8988T (cell line): ENCODE data around the gene PISD.

Source experiments
- DNase-seq: peaks from one replicate; pipeline ENCODE4 v3.0.0; 2011

Gene PISD

GRCh38 chr22:31623592-31624304 is 38.3 kb downstream of the PISD start:
- no peak for DNase-seq

GRCh38 chr22:31622980-31623379 is 39.0 kb downstream of the PISD start:
- no peak for DNase-seq

- DNase-seq = no peak
Observed at GRCh38 chr22:31621507-31622124, 40.4 kb downstream of the PISD start.

GRCh38 chr22:31620756-31621480 is 41.1 kb downstream of the PISD start:
- no peak for DNase-seq

- no peak for DNase-seq
Observed at GRCh38 chr22:31619611-31620300, 42.3 kb downstream of the PISD start.

- no peak for DNase-seq
Observed at GRCh38 chr22:31618471-31619176, 43.4 kb downstream of the PISD start.

- no peak for DNase-seq
Observed at GRCh38 chr22:31618057-31618456, 44.0 kb downstream of the PISD start.

GRCh38 chr22:31616315-31616980 is 45.6 kb downstream of the PISD start:
- no peak for DNase-seq

GRCh38 chr22:31615940-31616314 is 46.1 kb downstream of the PISD start:
- DNase-seq = no peak

- DNase-seq = no peak
Observed at GRCh38 chr22:31615491-31615860, 46.5 kb downstream of the PISD start.

GRCh38 chr22:31614781-31615490 is 47.1 kb downstream of the PISD start:
- no peak for DNase-seq

- no peak for DNase-seq
Observed at GRCh38 chr22:31613904-31614296, 48.1 kb downstream of the PISD start.

GRCh38 chr22:31613286-31613903 is 48.6 kb downstream of the PISD start:
- DNase-seq = no peak

- DNase-seq = no peak
Observed at GRCh38 chr22:31612891-31613285, 49.1 kb downstream of the PISD start.

GRCh38 chr22:31611061-31611760 is 50.8 kb downstream of the PISD start:
- DNase-seq = no peak

- DNase-seq = no peak
Observed at GRCh38 chr22:31610611-31611010, 51.4 kb downstream of the PISD start.

- no peak for DNase-seq
Observed at GRCh38 chr22:31609716-31610115, 52.3 kb downstream of the PISD start.

- DNase-seq = no peak
Observed at GRCh38 chr22:31607696-31608095, 54.3 kb downstream of the PISD start.

GRCh38 chr22:31605851-31606585 is 56.0 kb downstream of the PISD start:
- DNase-seq = no peak
